ENCODE results near the gene EDAR. TPM values are rescaled to one million over a fixed set of nuclear protein-coding genes. Genes with fewer than 3 reads are reported as not detected.

EDAR gene
- total RNA-seq (0.33 TPM), polyA plus RNA-seq (1.3 TPM)
- long read RNA-seq, donor 1: 0 reads
- long read RNA-seq, donor 2: 0 reads
- long read RNA-seq, donor 3: 0 reads
- long read RNA-seq, donor 4: 0 reads
- long read RNA-seq, donor 5: 0 reads
- long read RNA-seq, donor 6: 0 reads
- long read RNA-seq, donor 7: 0 reads
- long read RNA-seq, donor 8: 0 reads
- long read RNA-seq, donor 9: 0 reads
- long read RNA-seq, donor 10: 0 reads

GRCh38 chr2:108988796-108989713, at the start of gene EDAR:
EDAR (minus strand) TSS chr2:108989220; CDS start chr2:108931014, 58,206 bp downstream.
- WGBS: 57% methylated on average over 20 of the region's 20 CpGs
- Histone ChIP-seq H3K4me3 (ENCODE audit: low read length in 2 of 2) (peak within 1 kb of the TSS in 1 of 2 donors; percentile 26), H3K27ac (ENCODE audit: low read depth in 1 of 2, low read length in 1 of 2) (peak within 1 kb of the TSS in 1 of 2 donors; percentile 62), H3K27me3 (ENCODE audit: control insufficient read depth in 2 of 2, insufficient read depth in 1 of 2, low read length in 1 of 2) (peaks cover 0 to 4% of the 10 kb centered on the region in 2 donors), H3K36me3 (ENCODE audit: control insufficient read depth in 2 of 2, insufficient read depth in 2 of 2, low read length in 1 of 2) (no peaks in the 10 kb centered on the region), H3K9me3 (ENCODE audit: control insufficient read depth in 2 of 2, insufficient read depth in 1 of 2, low read length in 1 of 2) (no peaks in the 10 kb centered on the region), H3K4me1 (ENCODE audit: control insufficient read depth in 2 of 2, insufficient read depth in 2 of 2, low read length in 2 of 2) (peaks cover 0 to 9% of the 10 kb centered on the region in 2 donors)
- DNase-seq (ENCODE audit: low read depth in 6 of 9, low spot score in 9 of 9): peak in 3 of 9 donors; percentile 26 to 54 (median 49)

- no peaks in the 10 kb centered on the region for H3K27me3 ChIP-seq (ENCODE audit: control insufficient read depth in 2 of 2, insufficient read depth in 1 of 2, low read length in 1 of 2)
- H3K4me3 ChIP-seq (ENCODE audit: low read length in 2 of 2): no peak overlapping the region
- no peaks in the 10 kb centered on the region for H3K36me3 ChIP-seq (ENCODE audit: control insufficient read depth in 2 of 2, insufficient read depth in 2 of 2, low read length in 1 of 2)
- H3K9me3 ChIP-seq (ENCODE audit: control insufficient read depth in 2 of 2, insufficient read depth in 1 of 2, low read length in 1 of 2): peaks cover 0 to 12% of the 10 kb centered on the region in 2 donors
- H3K27ac ChIP-seq (ENCODE audit: low read depth in 1 of 2, low read length in 1 of 2): peak overlapping the region; percentile 90 to 99
- peaks cover 29 to 36% of the 10 kb centered on the region in 2 donors for H3K4me1 ChIP-seq (ENCODE audit: control insufficient read depth in 2 of 2, insufficient read depth in 2 of 2, low read length in 2 of 2)
- DNase-seq (ENCODE audit: low read depth in 6 of 9, low spot score in 9 of 9): no peak
- WGBS: 98% methylated on average over 6 of the region's 6 CpGs
Observed at GRCh38 chr2:109033171-109033570, 44.2 kb upstream of the EDAR start.

DNA sequence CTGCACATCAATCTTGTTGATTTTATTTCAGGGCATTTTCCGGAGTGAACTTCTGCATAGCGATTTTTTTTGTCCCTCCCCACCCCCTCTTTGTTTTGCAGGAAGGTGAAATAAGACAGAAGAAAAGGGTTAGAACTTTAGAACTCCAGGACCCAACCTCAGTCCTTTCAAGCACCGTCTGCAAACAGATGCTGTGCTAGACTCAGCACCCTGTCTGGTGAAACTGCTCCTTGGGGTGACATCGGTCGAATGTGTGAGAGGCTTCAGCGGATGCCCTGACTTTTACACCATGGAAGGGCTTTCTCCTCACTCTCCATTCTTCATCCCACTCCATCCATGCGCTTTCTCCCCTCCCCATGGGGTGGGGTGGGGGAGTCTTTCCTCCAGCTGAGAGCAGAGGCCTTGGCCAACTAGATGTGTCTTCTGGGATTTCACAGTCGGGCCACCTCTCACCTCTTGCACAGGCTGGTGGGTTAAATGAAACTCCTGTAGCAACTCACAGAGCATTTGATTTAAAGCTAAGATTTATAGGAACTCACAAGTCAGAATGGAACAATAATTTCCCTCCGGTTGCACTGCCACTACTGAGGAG, 43.3 kb upstream of the EDAR start:
- 23% methylated on average over 9 of the region's 9 CpGs for WGBS
- H3K27ac ChIP-seq (ENCODE audit: low read depth in 1 of 2, low read length in 1 of 2): peak overlapping the region; percentile 90 to 99
- H3K27me3 ChIP-seq (ENCODE audit: control insufficient read depth in 2 of 2, insufficient read depth in 1 of 2, low read length in 1 of 2): no peaks in the 10 kb centered on the region
- H3K4me3 ChIP-seq (ENCODE audit: low read length in 2 of 2): peak overlapping the region; percentile 35 to 57
- H3K36me3 ChIP-seq (ENCODE audit: control insufficient read depth in 2 of 2, insufficient read depth in 2 of 2, low read length in 1 of 2): no peaks in the 10 kb centered on the region
- H3K4me1 ChIP-seq (ENCODE audit: control insufficient read depth in 2 of 2, insufficient read depth in 2 of 2, low read length in 2 of 2): peaks cover 29 to 36% of the 10 kb centered on the region in 2 donors
- DNase-seq (ENCODE audit: low read depth in 6 of 9, low spot score in 9 of 9): peak in 5 of 9 donors; percentile 19 to 65 (median 45)
- H3K9me3 ChIP-seq (ENCODE audit: control insufficient read depth in 2 of 2, insufficient read depth in 1 of 2, low read length in 1 of 2): peaks cover 0 to 12% of the 10 kb centered on the region in 2 donors

DNA sequence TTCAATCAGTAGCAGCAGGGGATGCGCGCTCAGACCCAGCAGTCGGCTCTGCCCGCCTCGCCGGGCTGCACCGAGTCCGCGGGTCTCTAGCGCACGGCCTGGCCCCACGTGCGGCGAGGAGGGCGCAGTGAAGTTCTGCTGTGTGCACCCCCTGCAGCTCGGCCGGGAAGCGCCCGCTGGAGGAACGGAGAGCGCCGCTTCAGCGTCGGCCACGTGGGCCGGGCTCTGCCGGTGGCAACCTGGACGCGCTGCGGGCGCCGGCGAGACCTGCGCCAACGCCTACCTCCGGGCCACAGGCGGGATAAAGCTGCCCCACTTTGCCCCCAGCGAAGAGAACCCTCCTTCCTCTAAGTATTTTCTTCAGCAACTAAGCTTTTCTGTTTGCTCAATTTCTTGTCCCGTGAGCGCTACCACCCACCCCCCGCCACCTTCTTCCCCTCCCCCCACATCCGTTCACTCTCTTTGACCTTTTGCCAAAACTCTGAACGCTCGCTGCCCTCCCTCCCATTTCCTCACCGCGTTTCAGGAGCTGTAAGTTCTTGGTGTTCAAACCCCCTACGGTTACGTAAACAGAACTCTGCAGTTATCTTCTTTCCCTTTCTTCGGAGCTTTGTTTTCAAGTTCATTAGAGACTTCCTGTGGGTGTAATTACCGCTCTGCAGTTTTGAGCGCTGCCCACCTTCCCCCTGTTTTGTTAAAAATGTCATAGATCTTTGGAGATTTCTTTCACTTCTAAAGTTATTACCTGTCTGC, 42.6 kb upstream of the EDAR start:
- no peaks in the 10 kb centered on the region for H3K36me3 ChIP-seq (ENCODE audit: control insufficient read depth in 2 of 2, insufficient read depth in 2 of 2, low read length in 1 of 2)
- under 1% methylated on average over 51 of the region's 51 CpGs for WGBS
- H3K4me3 ChIP-seq (ENCODE audit: low read length in 2 of 2): peak overlapping the region; percentile 35 to 57
- H3K4me1 ChIP-seq (ENCODE audit: control insufficient read depth in 2 of 2, insufficient read depth in 2 of 2, low read length in 2 of 2): peaks cover 29 to 36% of the 10 kb centered on the region in 2 donors
- peak overlapping the region; percentile 90 to 99 for H3K27ac ChIP-seq (ENCODE audit: low read depth in 1 of 2, low read length in 1 of 2)
- no peaks in the 10 kb centered on the region for H3K27me3 ChIP-seq (ENCODE audit: control insufficient read depth in 2 of 2, insufficient read depth in 1 of 2, low read length in 1 of 2)
- DNase-seq (ENCODE audit: low read depth in 6 of 9, low spot score in 9 of 9): peak; percentile 66 to 95 (median 83)
- peaks cover 0 to 12% of the 10 kb centered on the region in 2 donors for H3K9me3 ChIP-seq (ENCODE audit: control insufficient read depth in 2 of 2, insufficient read depth in 1 of 2, low read length in 1 of 2)

DNA sequence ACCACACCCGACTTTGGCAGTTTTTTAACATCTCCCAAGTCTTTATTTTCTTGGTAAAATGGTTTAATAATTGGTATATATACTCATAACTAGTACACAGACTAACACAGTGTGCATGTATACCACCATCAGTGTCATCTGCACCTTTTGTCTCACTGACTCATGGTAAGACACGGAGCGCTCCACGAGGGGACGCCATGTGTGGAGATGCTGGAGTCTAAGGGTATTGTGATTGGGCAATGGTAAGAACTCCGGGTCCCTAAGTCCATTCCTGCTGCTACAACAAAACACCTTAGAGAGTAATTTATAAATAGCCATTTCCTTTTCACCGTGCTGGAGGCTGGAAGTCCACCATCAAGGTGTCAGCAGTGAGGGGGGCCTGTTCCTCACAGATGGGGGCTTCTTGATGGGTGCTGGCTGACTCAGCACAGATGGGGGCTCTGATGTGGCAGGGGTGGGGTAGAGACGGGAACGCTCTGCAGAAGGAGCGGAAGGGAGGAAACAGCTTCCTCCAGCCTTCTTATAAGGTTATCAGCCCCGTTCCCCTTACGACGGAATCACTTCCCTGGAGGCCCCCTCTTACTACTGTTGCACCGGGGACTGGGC, 42.0 kb upstream of the EDAR start:
- no peaks in the 10 kb centered on the region for H3K27me3 ChIP-seq (ENCODE audit: control insufficient read depth in 2 of 2, insufficient read depth in 1 of 2, low read length in 1 of 2)
- no peaks in the 10 kb centered on the region for H3K36me3 ChIP-seq (ENCODE audit: control insufficient read depth in 2 of 2, insufficient read depth in 2 of 2, low read length in 1 of 2)
- WGBS: 37% methylated on average over 14 of the region's 14 CpGs
- H3K4me3 ChIP-seq (ENCODE audit: low read length in 2 of 2): peak overlapping the region; percentile 35 to 57
- peaks cover 29 to 36% of the 10 kb centered on the region in 2 donors for H3K4me1 ChIP-seq (ENCODE audit: control insufficient read depth in 2 of 2, insufficient read depth in 2 of 2, low read length in 2 of 2)
- DNase-seq (ENCODE audit: low read depth in 6 of 9, low spot score in 9 of 9): peak in 5 of 9 donors; percentile 13 to 75 (median 45)
- peaks cover 0 to 12% of the 10 kb centered on the region in 2 donors for H3K9me3 ChIP-seq (ENCODE audit: control insufficient read depth in 2 of 2, insufficient read depth in 1 of 2, low read length in 1 of 2)
- peak overlapping the region; percentile 90 to 99 for H3K27ac ChIP-seq (ENCODE audit: low read depth in 1 of 2, low read length in 1 of 2)

DNA sequence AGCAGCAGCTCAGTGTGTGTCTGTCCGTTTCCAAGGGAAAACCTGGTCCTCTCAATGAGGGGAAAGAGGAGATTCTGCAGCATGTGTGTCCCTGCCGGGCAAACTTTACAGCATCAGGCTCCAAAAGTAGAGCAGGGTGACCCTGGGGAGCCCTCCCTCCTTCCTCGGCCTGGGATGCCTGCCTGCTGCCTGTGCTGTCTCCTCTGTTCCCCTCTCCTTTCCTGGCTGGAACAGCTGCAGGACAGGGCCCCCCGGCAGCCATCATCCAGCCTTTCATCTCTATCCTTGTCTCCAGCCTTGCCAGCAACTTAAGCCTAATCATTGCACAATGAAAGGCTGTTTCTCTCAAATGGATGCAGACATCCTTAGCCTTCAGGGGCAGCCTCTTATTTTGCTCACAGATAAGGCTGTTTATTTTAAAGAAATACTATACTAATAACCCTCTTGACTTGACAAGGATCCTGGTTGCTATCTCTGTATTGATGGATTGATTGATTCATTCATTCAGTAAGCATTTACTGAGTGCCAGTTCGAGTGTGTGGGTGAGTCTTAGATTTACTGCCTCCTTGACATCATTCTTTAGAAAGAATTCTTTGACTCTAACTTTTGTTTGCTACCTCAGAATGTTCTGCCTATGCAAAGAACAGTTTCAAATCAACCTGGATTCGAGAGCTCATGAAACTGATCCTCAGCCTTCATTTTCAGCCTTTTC, 40.6 kb upstream of the EDAR start:
- peaks cover 29 to 36% of the 10 kb centered on the region in 2 donors for H3K4me1 ChIP-seq (ENCODE audit: control insufficient read depth in 2 of 2, insufficient read depth in 2 of 2, low read length in 2 of 2)
- H3K9me3 ChIP-seq (ENCODE audit: control insufficient read depth in 2 of 2, insufficient read depth in 1 of 2, low read length in 1 of 2): peaks cover 0 to 12% of the 10 kb centered on the region in 2 donors
- H3K27ac ChIP-seq (ENCODE audit: low read depth in 1 of 2, low read length in 1 of 2): peak overlapping the region; percentile 49 to 90
- no peak overlapping the region for H3K4me3 ChIP-seq (ENCODE audit: low read length in 2 of 2)
- no peaks in the 10 kb centered on the region for H3K27me3 ChIP-seq (ENCODE audit: control insufficient read depth in 2 of 2, insufficient read depth in 1 of 2, low read length in 1 of 2)
- 94% methylated on average over 6 of the region's 6 CpGs for WGBS
- DNase-seq (ENCODE audit: low read depth in 6 of 9, low spot score in 9 of 9): no peak
- H3K36me3 ChIP-seq (ENCODE audit: control insufficient read depth in 2 of 2, insufficient read depth in 2 of 2, low read length in 1 of 2): no peaks in the 10 kb centered on the region

DNA sequence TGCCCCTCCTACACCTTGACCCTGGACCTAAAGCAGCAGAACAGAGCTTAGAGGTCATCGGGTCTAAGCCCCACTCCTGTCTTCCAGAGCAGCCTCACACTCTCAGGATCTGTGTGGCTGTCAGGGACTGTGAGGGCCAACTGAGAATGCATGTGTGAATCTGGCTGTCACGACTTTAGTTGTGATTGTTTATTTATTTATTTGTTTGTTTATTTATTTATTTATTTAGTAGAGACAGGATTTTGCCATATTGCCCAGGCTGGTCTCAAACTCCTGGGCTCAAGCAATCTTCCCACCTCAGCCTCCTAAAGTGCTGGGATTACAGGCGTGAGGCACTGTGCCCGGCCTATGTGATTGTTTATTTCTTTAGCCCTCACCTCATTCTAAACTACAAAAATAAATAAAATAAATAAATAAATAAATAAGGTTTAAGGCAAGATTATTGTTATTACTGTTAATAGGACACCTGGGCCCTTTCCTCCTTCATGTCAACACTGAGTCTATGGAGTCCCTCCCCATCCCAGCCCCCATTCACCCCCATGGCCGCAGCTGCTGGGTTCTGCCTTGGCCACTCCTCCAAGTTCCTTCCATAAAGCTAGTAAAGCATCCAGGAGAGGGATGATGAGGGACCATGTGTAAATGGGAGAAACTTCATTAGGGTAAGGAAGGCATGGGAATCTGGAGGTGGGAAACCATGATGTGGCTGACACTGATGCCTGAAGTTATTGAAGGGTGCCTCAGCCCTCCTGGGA, 39.9 kb upstream of the EDAR start:
- Histone ChIP-seq H3K4me3 (ENCODE audit: low read length in 2 of 2) (no peak overlapping the region), H3K27ac (ENCODE audit: low read depth in 1 of 2, low read length in 1 of 2) (no peak overlapping the region), H3K9me3 (ENCODE audit: control insufficient read depth in 2 of 2, insufficient read depth in 1 of 2, low read length in 1 of 2) (peaks cover 0 to 11% of the 10 kb centered on the region in 2 donors), H3K27me3 (ENCODE audit: control insufficient read depth in 2 of 2, insufficient read depth in 1 of 2, low read length in 1 of 2) (no peaks in the 10 kb centered on the region), H3K36me3 (ENCODE audit: control insufficient read depth in 2 of 2, insufficient read depth in 2 of 2, low read length in 1 of 2) (no peaks in the 10 kb centered on the region), H3K4me1 (ENCODE audit: control insufficient read depth in 2 of 2, insufficient read depth in 2 of 2, low read length in 2 of 2) (peaks cover 25 to 33% of the 10 kb centered on the region in 2 donors)
- DNase-seq (ENCODE audit: low read depth in 6 of 9, low spot score in 9 of 9): no peak
- WGBS: 96% methylated on average over 5 of the region's 5 CpGs
